Measurements from ENCODE around the gene SLC22A14. TPM values are rescaled to one million over a fixed set of nuclear protein-coding genes. Genes with fewer than 3 reads are reported as not detected.

Gene SLC22A14
- total and polyA plus RNA-seq, 4 donors = 0.18 to 0.49 (median 0.42) TPM; not detected in 1

GRCh38 chr3:38297947-38298711 is 16.0 kb downstream of the SLC22A14 start:
- Histone ChIP-seq H3K36me3 (ENCODE audit: control insufficient read depth in 1 of 2, insufficient read depth in 2 of 2, low read length in 1 of 2) (no peaks in the 10 kb centered on the region), H3K27me3 (ENCODE audit: control insufficient read depth in 1 of 2, insufficient read depth in 2 of 2, low read length in 1 of 2) (no peaks in the 10 kb centered on the region), H3K4me1 (ENCODE audit: control insufficient read depth in 1 of 2, insufficient read depth in 2 of 2, low read length in 2 of 2) (no peaks in the 10 kb centered on the region), H3K27ac (ENCODE audit: low read depth in 1 of 2, low read length in 2 of 2) (no peak overlapping the region), H3K4me3 (ENCODE audit: low read length in 2 of 2) (no peak overlapping the region), H3K9me3 (ENCODE audit: control insufficient read depth, low read length) (no peaks in the 10 kb centered on the region)
- DNase-seq (no peak), ATAC-seq (ENCODE audit: low FRiP score) (no peak)
- 81 to 93% methylated on average over 5 of the region's 5 CpGs for WGBS, 2 donors
- intact Hi-C loops (cut with DNase I) = no loop called here

GRCh38 chr3:38306941-38307340 is 24.8 kb downstream of the SLC22A14 start:
- H3K27ac ChIP-seq (ENCODE audit: low read depth in 1 of 2, low read length in 2 of 2) = no peak overlapping the region
- intact Hi-C loops (cut with DNase I) = no loop called here
- H3K9me3 ChIP-seq (ENCODE audit: control insufficient read depth, low read length) = no peaks in the 10 kb centered on the region
- peak; percentile 15 for ATAC-seq (ENCODE audit: low FRiP score)
- DNase-seq = no peak
- H3K36me3 ChIP-seq (ENCODE audit: control insufficient read depth in 1 of 2, insufficient read depth in 2 of 2, low read length in 1 of 2) = no peaks in the 10 kb centered on the region
- H3K27me3 ChIP-seq (ENCODE audit: control insufficient read depth in 1 of 2, insufficient read depth in 2 of 2, low read length in 1 of 2) = no peaks in the 10 kb centered on the region
- H3K4me1 ChIP-seq (ENCODE audit: control insufficient read depth in 1 of 2, insufficient read depth in 2 of 2, low read length in 2 of 2) = no peaks in the 10 kb centered on the region
- no peak overlapping the region for H3K4me3 ChIP-seq (ENCODE audit: low read length in 2 of 2)
- 92 to 94% methylated on average over 5 of the region's 5 CpGs for WGBS, 2 donors

- H3K27me3 ChIP-seq (ENCODE audit: control insufficient read depth in 1 of 2, insufficient read depth in 2 of 2, low read length in 1 of 2) = no peaks in the 10 kb centered on the region
- no peak overlapping the region for H3K27ac ChIP-seq (ENCODE audit: low read depth in 1 of 2, low read length in 2 of 2)
- intact Hi-C loops (cut with DNase I) = no loop called here
- ATAC-seq (ENCODE audit: low FRiP score) (no peak), DNase-seq (no peak)
- no peaks in the 10 kb centered on the region for H3K36me3 ChIP-seq (ENCODE audit: control insufficient read depth in 1 of 2, insufficient read depth in 2 of 2, low read length in 1 of 2)
- WGBS, 2 donors = 91 to 93% methylated on average over 12 of the region's 12 CpGs
- H3K4me1 ChIP-seq (ENCODE audit: control insufficient read depth in 1 of 2, insufficient read depth in 2 of 2, low read length in 2 of 2) = no peaks in the 10 kb centered on the region
- no peak overlapping the region for H3K4me3 ChIP-seq (ENCODE audit: low read length in 2 of 2)
- H3K9me3 ChIP-seq (ENCODE audit: control insufficient read depth, low read length) = no peaks in the 10 kb centered on the region
These were observed 25.5 kb downstream of the SLC22A14 start for GRCh38 chr3:38307599-38307998.

- no peaks in the 10 kb centered on the region for H3K27me3 ChIP-seq (ENCODE audit: control insufficient read depth in 1 of 2, insufficient read depth in 2 of 2, low read length in 1 of 2)
- ATAC-seq (ENCODE audit: low FRiP score) (no peak), DNase-seq (no peak)
- no peak overlapping the region for H3K4me3 ChIP-seq (ENCODE audit: low read length in 2 of 2)
- no peaks in the 10 kb centered on the region for H3K4me1 ChIP-seq (ENCODE audit: control insufficient read depth in 1 of 2, insufficient read depth in 2 of 2, low read length in 2 of 2)
- no peak overlapping the region for H3K27ac ChIP-seq (ENCODE audit: low read depth in 1 of 2, low read length in 2 of 2)
- H3K36me3 ChIP-seq (ENCODE audit: control insufficient read depth in 1 of 2, insufficient read depth in 2 of 2, low read length in 1 of 2) = no peaks in the 10 kb centered on the region
- no peaks in the 10 kb centered on the region for H3K9me3 ChIP-seq (ENCODE audit: control insufficient read depth, low read length)
- intact Hi-C loops (cut with DNase I) = no loop called here
- 91 to 92% methylated on average over 9 of the region's 9 CpGs for WGBS, 2 donors
These were observed 26.4 kb downstream of the SLC22A14 start for GRCh38 chr3:38308456-38308855.

- no peak for ATAC-seq (ENCODE audit: low FRiP score)
- no peak overlapping the region for H3K27ac ChIP-seq (ENCODE audit: low read depth in 1 of 2, low read length in 2 of 2)
- H3K9me3 ChIP-seq (ENCODE audit: control insufficient read depth, low read length) = no peaks in the 10 kb centered on the region
- 94 to 95% methylated on average over 1 of the region's 1 CpG for WGBS, 2 donors
- no peaks in the 10 kb centered on the region for H3K36me3 ChIP-seq (ENCODE audit: control insufficient read depth in 1 of 2, insufficient read depth in 2 of 2, low read length in 1 of 2)
- no peak overlapping the region for H3K4me3 ChIP-seq (ENCODE audit: low read length in 2 of 2)
- no peak for DNase-seq
- no peaks in the 10 kb centered on the region for H3K4me1 ChIP-seq (ENCODE audit: control insufficient read depth in 1 of 2, insufficient read depth in 2 of 2, low read length in 2 of 2)
- no peaks in the 10 kb centered on the region for H3K27me3 ChIP-seq (ENCODE audit: control insufficient read depth in 1 of 2, insufficient read depth in 2 of 2, low read length in 1 of 2)
- intact Hi-C loops (cut with DNase I) = no loop called here
These were observed 29.4 kb downstream of the SLC22A14 start for GRCh38 chr3:38311476-38311875.

GRCh38 chr3:38311941-38312340 is 29.8 kb downstream of the SLC22A14 start:
- Histone ChIP-seq H3K36me3 (ENCODE audit: control insufficient read depth in 1 of 2, insufficient read depth in 2 of 2, low read length in 1 of 2) (no peaks in the 10 kb centered on the region), H3K4me1 (ENCODE audit: control insufficient read depth in 1 of 2, insufficient read depth in 2 of 2, low read length in 2 of 2) (no peaks in the 10 kb centered on the region), H3K27me3 (ENCODE audit: control insufficient read depth in 1 of 2, insufficient read depth in 2 of 2, low read length in 1 of 2) (no peaks in the 10 kb centered on the region), H3K27ac (ENCODE audit: low read depth in 1 of 2, low read length in 2 of 2) (no peak overlapping the region), H3K4me3 (ENCODE audit: low read length in 2 of 2) (no peak overlapping the region), H3K9me3 (ENCODE audit: control insufficient read depth, low read length) (no peaks in the 10 kb centered on the region)
- WGBS, 2 donors = 70 to 75% methylated on average over 2 of the region's 2 CpGs
- DNase-seq (no peak), ATAC-seq (ENCODE audit: low FRiP score) (no peak)
- intact Hi-C loops (cut with DNase I) = no loop called here

- intact Hi-C loops (cut with DNase I) = no loop called here
- Histone ChIP-seq H3K9me3 (ENCODE audit: control insufficient read depth, low read length) (no peaks in the 10 kb centered on the region), H3K4me1 (ENCODE audit: control insufficient read depth in 1 of 2, insufficient read depth in 2 of 2, low read length in 2 of 2) (no peaks in the 10 kb centered on the region), H3K27ac (ENCODE audit: low read depth in 1 of 2, low read length in 2 of 2) (no peak overlapping the region), H3K27me3 (ENCODE audit: control insufficient read depth in 1 of 2, insufficient read depth in 2 of 2, low read length in 1 of 2) (no peaks in the 10 kb centered on the region), H3K4me3 (ENCODE audit: low read length in 2 of 2) (no peak overlapping the region), H3K36me3 (ENCODE audit: control insufficient read depth in 1 of 2, insufficient read depth in 2 of 2, low read length in 1 of 2) (no peaks in the 10 kb centered on the region)
- WGBS, 2 donors = 88 to 93% methylated on average over 3 of the region's 3 CpGs
- no peak for DNase-seq
- ATAC-seq (ENCODE audit: low FRiP score) = no peak
These were observed 30.3 kb downstream of the SLC22A14 start for GRCh38 chr3:38312356-38312755.

GRCh38 chr3:38313263-38313662 is 31.2 kb downstream of the SLC22A14 start:
- no peaks in the 10 kb centered on the region for H3K27me3 ChIP-seq (ENCODE audit: control insufficient read depth in 1 of 2, insufficient read depth in 2 of 2, low read length in 1 of 2)
- 84 to 88% methylated on average over 5 of the region's 5 CpGs for WGBS, 2 donors
- no peak for DNase-seq
- H3K27ac ChIP-seq (ENCODE audit: low read depth in 1 of 2, low read length in 2 of 2) = no peak overlapping the region
- ATAC-seq (ENCODE audit: low FRiP score) = no peak
- intact Hi-C loops (cut with DNase I) = no loop called here
- no peak overlapping the region for H3K4me3 ChIP-seq (ENCODE audit: low read length in 2 of 2)
- H3K9me3 ChIP-seq (ENCODE audit: control insufficient read depth, low read length) = no peaks in the 10 kb centered on the region
- no peaks in the 10 kb centered on the region for H3K4me1 ChIP-seq (ENCODE audit: control insufficient read depth in 1 of 2, insufficient read depth in 2 of 2, low read length in 2 of 2)
- no peaks in the 10 kb centered on the region for H3K36me3 ChIP-seq (ENCODE audit: control insufficient read depth in 1 of 2, insufficient read depth in 2 of 2, low read length in 1 of 2)

- no peak overlapping the region for H3K4me3 ChIP-seq (ENCODE audit: low read length in 2 of 2)
- no peaks in the 10 kb centered on the region for H3K27me3 ChIP-seq (ENCODE audit: control insufficient read depth in 1 of 2, insufficient read depth in 2 of 2, low read length in 1 of 2)
- no peaks in the 10 kb centered on the region for H3K9me3 ChIP-seq (ENCODE audit: control insufficient read depth, low read length)
- intact Hi-C loops (cut with DNase I) = no loop called here
- DNase-seq (no peak), ATAC-seq (ENCODE audit: low FRiP score) (no peak)
- WGBS, 2 donors = 85 to 90% methylated on average over 11 of the region's 11 CpGs
- no peaks in the 10 kb centered on the region for H3K4me1 ChIP-seq (ENCODE audit: control insufficient read depth in 1 of 2, insufficient read depth in 2 of 2, low read length in 2 of 2)
- H3K27ac ChIP-seq (ENCODE audit: low read depth in 1 of 2, low read length in 2 of 2) = no peak overlapping the region
- H3K36me3 ChIP-seq (ENCODE audit: control insufficient read depth in 1 of 2, insufficient read depth in 2 of 2, low read length in 1 of 2) = no peaks in the 10 kb centered on the region
These were observed 31.6 kb downstream of the SLC22A14 start for GRCh38 chr3:38313695-38314094.

Measured in aorta (tissue), 5 donors.